GM18951 (cell line): ENCODE data around the gene MACROD2.

ENCODE experiments used
- POLR2A ChIP-seq: IDR thresholded peaks from 4 replicates; pipeline ENCODE4 v1.6.1; 2011; ENCODE audit warnings: mild to moderate bottlenecking; ENCODE audit not compliant: insufficient read length, insufficient read depth; ENCODE audit errors: extremely low read depth
- in situ Hi-C: fragments of 300-500 bp; cut with MboI; formaldehyde crosslinking; loops from one replicate; pipeline ENCODE4 v1.12.0; 2022; ENCODE audit warnings: low sequenced_read_pairs, mixed read lengths, inconsistent platforms; ENCODE audit not compliant: unreplicated experiment

Gene MACROD2

DNA sequence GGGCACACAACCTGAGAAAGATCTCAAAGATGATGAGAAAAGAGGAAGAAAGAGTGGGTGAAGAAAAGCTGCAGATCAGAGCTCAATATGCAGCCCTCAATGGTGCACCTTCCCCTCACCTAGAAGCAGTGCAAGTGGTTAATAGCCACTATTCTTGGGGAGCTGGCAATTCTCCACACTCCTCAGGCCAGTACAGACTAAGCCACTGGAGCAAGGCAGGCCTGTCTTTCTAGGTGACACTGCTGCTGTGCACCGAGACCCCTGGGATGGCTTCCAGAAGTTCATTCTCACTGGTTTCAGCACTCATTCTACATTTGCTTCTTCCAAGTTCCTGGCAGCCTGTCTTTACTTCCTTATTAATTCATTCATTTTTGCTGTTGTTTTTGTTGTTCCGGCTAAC is 1604.6 kb downstream of the MACROD2 start:
- in situ Hi-C loops: no loop called here
- TF ChIP-seq POLR2A: no peak

GRCh38 chr20:15600565-15600964 is 1605.2 kb downstream of the MACROD2 start:
- in situ Hi-C loops: no loop called here
- no peak for TF ChIP-seq POLR2A

GRCh38 chr20:15603506-15603905 is 1608.2 kb downstream of the MACROD2 start:
- in situ Hi-C loops: no loop called here
- TF ChIP-seq POLR2A: no peak

DNA sequence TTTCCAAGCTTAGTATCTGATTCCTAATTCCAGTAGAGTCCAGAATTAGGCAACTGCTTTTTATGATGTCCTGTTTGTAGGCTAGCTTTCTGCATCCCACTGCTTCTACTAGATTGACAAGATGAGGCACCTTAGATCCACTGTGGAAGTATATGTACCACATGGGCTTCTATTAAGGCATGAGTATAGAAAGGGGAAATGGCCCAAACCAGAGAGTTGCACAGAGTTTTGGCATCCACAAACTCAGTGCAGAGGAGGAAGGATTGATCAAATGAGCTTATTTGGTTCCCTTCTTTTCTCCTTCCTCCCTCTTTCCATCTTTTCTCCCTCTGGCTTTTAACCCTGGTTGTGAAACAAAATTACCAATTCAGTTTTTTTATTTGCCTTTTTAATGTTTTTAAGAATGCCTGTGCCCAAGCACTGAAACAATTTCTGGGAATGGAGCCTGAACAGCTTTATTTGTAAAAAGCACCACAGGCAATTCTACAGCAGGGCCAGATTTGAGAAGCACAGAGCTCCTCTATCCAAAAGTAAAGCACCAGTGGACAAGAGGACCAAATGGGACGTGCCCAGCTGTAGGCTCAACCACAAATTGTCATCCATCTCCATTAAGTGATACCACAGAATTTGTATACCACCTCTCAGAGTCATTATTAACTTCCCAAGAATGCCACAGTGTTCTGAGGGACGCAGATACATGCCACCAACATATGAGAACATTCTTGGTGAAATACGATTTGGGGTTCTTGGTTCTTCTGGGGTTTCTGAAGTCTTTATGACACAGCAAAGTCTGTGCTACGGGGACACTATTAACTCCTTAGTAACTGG is 1608.9 kb downstream of the MACROD2 start:
- in situ Hi-C loops: no loop called here
- TF ChIP-seq POLR2A: no peak

GRCh38 chr20:15609921-15610320 is 1614.6 kb downstream of the MACROD2 start:
- no peak for TF ChIP-seq POLR2A
- in situ Hi-C loops: no loop called here

DNA sequence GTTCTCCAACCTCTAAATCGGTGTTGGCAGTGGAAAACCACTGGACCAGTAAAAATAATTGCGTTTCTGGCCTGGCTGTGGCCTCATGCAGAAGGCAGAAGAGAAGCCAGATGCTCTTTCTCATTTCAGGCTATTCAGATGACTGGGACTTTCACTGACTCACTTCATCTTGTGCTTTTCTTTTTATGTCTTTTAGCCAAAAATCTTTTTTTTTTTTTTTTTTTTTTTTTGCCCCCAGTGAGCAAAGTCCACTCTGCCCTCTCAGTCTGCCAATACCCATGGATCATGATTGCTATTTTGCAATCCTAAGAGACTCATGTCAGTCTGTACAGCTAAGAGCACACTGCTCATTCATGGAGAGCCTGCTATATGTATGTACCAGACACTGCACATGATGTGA is 1615.5 kb downstream of the MACROD2 start:
- in situ Hi-C loops: no loop called here
- no peak for TF ChIP-seq POLR2A

DNA sequence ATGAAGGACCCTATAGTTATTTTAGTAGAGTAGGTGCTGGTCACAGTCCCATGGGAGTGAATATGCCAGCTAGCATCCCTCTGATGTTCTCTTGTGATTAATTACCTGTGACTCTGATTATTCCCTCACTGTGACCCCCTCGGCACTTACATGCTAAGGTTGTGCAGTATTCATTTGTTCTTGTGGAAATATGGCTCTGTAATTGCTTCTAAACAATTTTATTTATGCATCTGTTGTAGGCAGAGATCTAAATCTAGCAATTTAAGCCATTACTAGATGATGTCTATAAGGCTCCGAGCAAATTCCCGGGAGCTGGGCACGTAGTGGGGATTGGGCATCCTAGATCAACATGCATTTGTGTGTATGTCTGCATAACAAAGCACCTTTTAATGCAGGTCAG is 1616.2 kb downstream of the MACROD2 start:
- in situ Hi-C loops: no loop called here
- no peak for TF ChIP-seq POLR2A

DNA sequence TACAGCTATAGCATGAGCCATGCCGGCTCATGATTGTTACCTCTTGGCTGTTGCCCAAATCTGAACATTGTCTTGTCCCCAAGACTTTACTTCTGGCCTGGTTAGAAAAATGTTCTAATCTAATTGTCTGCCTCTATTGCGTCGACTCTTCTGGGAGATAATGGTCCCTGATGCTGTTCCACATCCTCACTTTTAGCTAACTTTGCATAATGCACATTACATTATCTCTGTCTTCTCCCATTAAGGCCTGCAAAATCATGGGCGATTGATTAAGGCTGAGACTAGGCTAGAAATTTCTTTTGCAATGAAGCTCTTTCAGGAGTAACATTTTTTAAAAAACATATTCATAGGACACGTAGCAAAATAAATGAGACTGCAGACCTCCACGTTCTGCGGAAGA is 1616.9 kb downstream of the MACROD2 start:
- no peak for TF ChIP-seq POLR2A
- in situ Hi-C loops: no loop called here

GRCh38 chr20:15612769-15613168 is 1617.5 kb downstream of the MACROD2 start:
- in situ Hi-C loops: no loop called here

GRCh38 chr20:15613530-15613929 is 1618.2 kb downstream of the MACROD2 start:
- no peak for TF ChIP-seq POLR2A
- in situ Hi-C loops: no loop called here

More at GRCh38 chr20:15612769-15613168, 1617.5 kb downstream of the MACROD2 start:
- no peak for TF ChIP-seq POLR2A

GRCh38 chr20:15616626-15617025 is 1621.3 kb downstream of the MACROD2 start:
- in situ Hi-C loops: no loop called here
- no peak for TF ChIP-seq POLR2A

DNA sequence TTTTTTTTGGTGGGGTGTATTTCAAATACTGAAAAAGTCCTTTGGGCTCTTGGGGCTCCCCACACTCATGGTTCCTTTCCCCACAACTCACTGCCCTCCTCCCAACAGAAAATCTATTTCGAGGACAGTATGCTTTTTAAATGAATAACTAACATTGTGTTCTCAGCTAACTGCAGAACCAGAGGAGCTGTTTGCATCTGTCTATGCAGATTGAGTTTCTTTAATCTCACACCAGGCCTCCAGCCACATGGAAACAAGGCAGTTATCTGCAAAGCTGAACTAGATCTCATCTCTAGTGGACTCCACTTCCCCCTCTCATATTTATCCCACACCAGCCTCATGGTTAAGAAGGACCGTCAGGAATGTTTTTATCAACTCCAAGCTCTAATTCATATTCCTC is 1622.8 kb downstream of the MACROD2 start:
- in situ Hi-C loops: no loop called here
- no peak for TF ChIP-seq POLR2A

DNA sequence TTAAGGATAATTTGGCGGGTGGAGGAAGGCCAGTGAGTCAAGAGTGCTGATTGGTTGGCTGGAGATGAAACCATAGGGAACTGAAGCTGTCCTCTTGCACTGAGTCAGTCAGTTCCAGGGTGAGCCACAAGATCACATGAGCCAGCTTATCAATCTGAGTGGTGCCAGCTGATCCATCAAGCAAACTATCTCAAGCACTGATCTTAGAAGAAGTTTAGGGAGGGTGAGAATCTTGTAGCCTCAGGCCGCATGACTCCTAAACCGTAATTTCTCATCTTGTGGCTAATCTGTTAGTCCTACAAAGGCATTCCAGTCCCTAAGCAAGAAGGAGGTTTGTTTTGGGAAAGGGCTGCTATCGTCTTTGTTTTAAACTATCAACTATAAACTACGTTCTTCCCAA is 1623.6 kb downstream of the MACROD2 start:
- in situ Hi-C loops: no loop called here

GRCh38 chr20:15619341-15619740 is 1624.0 kb downstream of the MACROD2 start:
- in situ Hi-C loops: no loop called here
- TF ChIP-seq POLR2A: no peak

More for the DNA sequence above, 1623.6 kb downstream of the MACROD2 start:
- TF ChIP-seq POLR2A: no peak
